ENCODE data around the gene GALNT17.

Gene GALNT17

DNA sequence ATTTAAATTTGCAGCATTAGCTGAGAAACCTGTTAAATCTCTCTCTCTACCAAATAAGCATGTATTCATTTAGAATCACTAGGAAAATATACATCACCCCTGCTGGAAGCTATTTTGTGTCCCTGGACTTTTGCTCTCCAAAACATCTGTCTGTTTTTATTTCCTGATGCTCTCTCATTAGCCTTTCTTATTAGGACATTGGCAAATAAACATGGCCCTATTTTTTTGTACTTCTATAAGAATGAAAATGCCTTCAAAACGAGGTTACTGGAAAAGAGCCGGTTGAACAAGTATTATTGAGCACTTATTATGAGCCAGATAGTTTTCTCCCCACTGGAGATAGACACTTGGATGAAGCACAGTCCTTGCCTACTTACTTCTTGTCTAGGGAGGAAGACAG is 206.9 kb downstream of the GALNT17 start:
- no peak for TF ChIP-seq CTCF (IDR thresholded peaks at IDR 0.05; ENCODE audit: control insufficient read depth, extremely low read depth, insufficient read depth)
- no peak overlapping the region for H3K4me3 ChIP-seq (ENCODE audit: low read depth, low read length)
- DNase-seq (ENCODE audit: low read depth) = no peak

- DNase-seq (ENCODE audit: low read depth) = no peak
- H3K4me3 ChIP-seq (ENCODE audit: low read depth, low read length) = no peak overlapping the region
- no peak for TF ChIP-seq CTCF (IDR thresholded peaks at IDR 0.05; ENCODE audit: control insufficient read depth, extremely low read depth, insufficient read depth)
Measured at GRCh38 chr7:71339924-71340323, 208.0 kb downstream of the GALNT17 start.

- no peak overlapping the region for H3K4me3 ChIP-seq (ENCODE audit: low read depth, low read length)
- TF ChIP-seq CTCF (IDR thresholded peaks at IDR 0.05; ENCODE audit: control insufficient read depth, extremely low read depth, insufficient read depth) = no peak
- no peak for DNase-seq (ENCODE audit: low read depth)
Measured at GRCh38 chr7:71342202-71342601, 210.3 kb downstream of the GALNT17 start.

DNA sequence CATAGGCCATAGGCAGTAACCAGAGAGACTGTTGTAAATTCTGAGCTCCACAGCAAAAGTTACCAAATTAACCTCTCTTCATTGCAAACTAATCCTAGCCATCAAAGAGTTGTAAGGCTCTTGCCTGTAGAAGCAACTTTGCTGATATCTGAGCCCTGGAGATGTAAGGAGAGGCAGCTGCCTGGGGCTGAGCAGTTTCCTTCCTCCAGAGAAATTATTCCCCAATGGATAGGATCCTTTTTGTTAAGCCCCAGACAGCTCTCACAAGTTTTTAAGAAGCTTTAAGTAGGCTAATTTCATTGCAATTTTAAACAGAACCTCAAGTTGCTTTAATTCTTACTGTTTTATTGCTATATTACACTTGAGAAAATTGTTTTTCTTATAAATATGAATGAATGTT is 211.1 kb downstream of the GALNT17 start:
- TF ChIP-seq CTCF (IDR thresholded peaks at IDR 0.05; ENCODE audit: control insufficient read depth, extremely low read depth, insufficient read depth) = no peak
- no peak for DNase-seq (ENCODE audit: low read depth)
- no peak overlapping the region for H3K4me3 ChIP-seq (ENCODE audit: low read depth, low read length)

- DNase-seq (ENCODE audit: low read depth) = no peak
- no peak overlapping the region for H3K4me3 ChIP-seq (ENCODE audit: low read depth, low read length)
- no peak for TF ChIP-seq CTCF (IDR thresholded peaks at IDR 0.05; ENCODE audit: control insufficient read depth, extremely low read depth, insufficient read depth)
Measured at GRCh38 chr7:71343892-71344291, 211.9 kb downstream of the GALNT17 start.

DNA sequence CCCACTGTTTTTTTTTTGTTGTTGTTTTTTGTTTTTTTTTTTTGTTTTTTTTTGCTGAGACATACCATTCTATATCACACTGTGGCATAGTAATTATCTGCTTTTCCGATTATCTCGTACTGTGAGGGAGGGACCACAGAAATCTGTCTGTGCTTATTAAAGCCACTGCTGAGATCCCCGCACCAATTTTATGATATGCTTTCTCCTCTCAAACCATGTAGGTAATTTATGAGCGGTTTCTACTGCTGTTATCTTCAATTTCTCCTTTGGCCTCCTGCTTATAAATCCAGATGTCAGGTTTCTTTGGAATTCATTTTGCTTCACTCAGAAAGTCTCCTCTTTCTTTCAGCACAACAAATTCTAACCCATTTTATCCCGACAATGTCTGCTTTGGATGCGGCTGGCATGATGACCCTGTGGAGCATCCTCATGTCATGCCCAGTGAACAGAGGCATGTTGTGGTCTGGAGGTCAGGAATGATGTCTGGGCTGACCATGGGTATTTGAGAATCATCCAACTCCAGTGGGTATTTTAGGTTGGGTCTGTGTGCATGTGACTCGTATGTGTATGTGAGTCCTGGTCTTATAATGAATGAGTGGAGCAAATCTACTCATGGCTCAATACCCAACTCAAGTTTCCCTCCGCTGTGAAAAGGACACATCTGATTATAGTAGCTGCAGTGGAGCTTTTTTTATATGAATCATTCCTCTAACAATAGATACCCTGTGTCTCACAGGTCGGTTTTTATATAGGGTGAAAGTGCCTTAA is 213.4 kb downstream of the GALNT17 start:
- no peak overlapping the region for H3K4me3 ChIP-seq (ENCODE audit: low read depth, low read length)
- DNase-seq (ENCODE audit: low read depth) = no peak
- no peak for TF ChIP-seq CTCF (IDR thresholded peaks at IDR 0.05; ENCODE audit: control insufficient read depth, extremely low read depth, insufficient read depth)

Measured in LNCaP clone FGC (cell line).